DND-41 (cell line): ENCODE results near the gene SMIM28.
A peak's percentile ranks its signal among the peaks of the same experiment; 100 is the strongest.

Source experiments
- ATAC-seq: fragments of 200-7000 bp; cut with Tn5 transposase; 3 replicates; pipeline ENCODE4 v1.9.1; 2021; ENCODE audit warnings: low read depth; ENCODE audit not compliant: insufficient read depth
- DNase-seq: peaks from one replicate; pipeline ENCODE4 v3.0.0-alpha.2; 2020
- H2AFZ ChIP-seq: 2 replicates; pipeline ENCODE4 v1.6.0; 2012; ENCODE audit warnings: low read depth, low read length
- H3K27ac ChIP-seq: 2 replicates; pipeline ENCODE4 v1.5.1; 2012; ENCODE audit warnings: low read length, inconsistent platforms
- H3K27me3 ChIP-seq: fragments of 200-600 bp; sonication (generic); 2 replicates; pipeline ENCODE4 v1.6.0; 2012; ENCODE audit warnings: low read length, mild to moderate bottlenecking, inconsistent platforms; ENCODE audit not compliant: insufficient read depth, poor library complexity
- H3K36me3 ChIP-seq: 2 replicates; pipeline ENCODE4 v1.5.1; 2012; ENCODE audit warnings: low read length, inconsistent platforms; ENCODE audit not compliant: insufficient read depth
- H3K4me1 ChIP-seq: 2 replicates; pipeline ENCODE4 v1.5.1; 2012; ENCODE audit warnings: mild to moderate bottlenecking, low read length; ENCODE audit not compliant: insufficient read depth
- H3K4me2 ChIP-seq: 2 replicates; pipeline ENCODE4 v1.6.0; 2012; ENCODE audit warnings: mild to moderate bottlenecking, moderate library complexity, low read length, inconsistent platforms; ENCODE audit not compliant: insufficient read depth
- H3K4me3 ChIP-seq, 2 experiments: fragments of 200-600 bp in 1 of 2; shearing (Covaris generic) in 1 of 2; 2 replicates each; pipeline ENCODE4 v1.5.1; 2012 to 2016; ENCODE audit warnings: inconsistent platforms in 2 of 2, low read length in 2 of 2, mild to moderate bottlenecking in 2 of 2, low read depth in 1 of 2, moderate library complexity in 1 of 2
- H3K79me2 ChIP-seq: 2 replicates; pipeline ENCODE4 v1.6.0; 2012; ENCODE audit warnings: low read length, inconsistent platforms; ENCODE audit not compliant: insufficient read depth
- H3K9ac ChIP-seq: 2 replicates; pipeline ENCODE4 v1.6.0; 2012; ENCODE audit warnings: low read depth, mild to moderate bottlenecking, inconsistent platforms, low read length, moderate library complexity
- H3K9me3 ChIP-seq: 2 replicates; pipeline ENCODE4 v1.5.1; 2012; ENCODE audit warnings: low read length, moderate library complexity, mild to moderate bottlenecking, inconsistent platforms; ENCODE audit not compliant: insufficient read depth, severe bottlenecking
- H4K20me1 ChIP-seq: 2 replicates; pipeline ENCODE4 v1.6.0; 2012; ENCODE audit warnings: low read length; ENCODE audit not compliant: insufficient read depth
- EZH2 ChIP-seq: IDR thresholded peaks from 3 replicates; pipeline ENCODE4 v1.6.1; 2012; ENCODE audit warnings: borderline replicate concordance, low read depth, mild to moderate bottlenecking, moderate library complexity, low read length, inconsistent platforms; ENCODE audit not compliant: severe bottlenecking
- TF ChIP-seq, protein P1 (sequence below): IDR thresholded peaks from 2 replicates; pipeline ENCODE4 v1.5.1; 2012; ENCODE audit warnings: borderline replicate concordance, low read length, moderate library complexity, mild to moderate bottlenecking; ENCODE audit not compliant: poor library complexity, severe bottlenecking; ENCODE audit errors: extremely low read depth

SMIM28 gene

GRCh38 chr6:138428944-138429598, 51.4 kb downstream of the SMIM28 start:
- TF ChIP-seq EZH2, result no peak
- TF ChIP-seq, protein P1, sequence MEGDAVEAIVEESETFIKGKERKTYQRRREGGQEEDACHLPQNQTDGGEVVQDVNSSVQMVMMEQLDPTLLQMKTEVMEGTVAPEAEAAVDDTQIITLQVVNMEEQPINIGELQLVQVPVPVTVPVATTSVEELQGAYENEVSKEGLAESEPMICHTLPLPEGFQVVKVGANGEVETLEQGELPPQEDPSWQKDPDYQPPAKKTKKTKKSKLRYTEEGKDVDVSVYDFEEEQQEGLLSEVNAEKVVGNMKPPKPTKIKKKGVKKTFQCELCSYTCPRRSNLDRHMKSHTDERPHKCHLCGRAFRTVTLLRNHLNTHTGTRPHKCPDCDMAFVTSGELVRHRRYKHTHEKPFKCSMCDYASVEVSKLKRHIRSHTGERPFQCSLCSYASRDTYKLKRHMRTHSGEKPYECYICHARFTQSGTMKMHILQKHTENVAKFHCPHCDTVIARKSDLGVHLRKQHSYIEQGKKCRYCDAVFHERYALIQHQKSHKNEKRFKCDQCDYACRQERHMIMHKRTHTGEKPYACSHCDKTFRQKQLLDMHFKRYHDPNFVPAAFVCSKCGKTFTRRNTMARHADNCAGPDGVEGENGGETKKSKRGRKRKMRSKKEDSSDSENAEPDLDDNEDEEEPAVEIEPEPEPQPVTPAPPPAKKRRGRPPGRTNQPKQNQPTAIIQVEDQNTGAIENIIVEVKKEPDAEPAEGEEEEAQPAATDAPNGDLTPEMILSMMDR, result peak; percentile 69
- Histone ChIP-seq H3K36me3 (no peaks in the 10 kb centered on the region), H4K20me1 (no peaks in the 10 kb centered on the region), H3K79me2 (no peaks in the 10 kb centered on the region), H3K4me2 (no peak overlapping the region), H3K9ac (no peak overlapping the region), H3K4me3 (no peak overlapping the region), H3K9me3 (no peaks in the 10 kb centered on the region), H3K27me3 (no peaks in the 10 kb centered on the region), H3K4me1 (no peaks in the 10 kb centered on the region), H3K27ac (no peak overlapping the region), H2AFZ (no peak overlapping the region)
- no peak for DNase-seq
- ATAC-seq, result peak; percentile 54; the same call in 1 of the 3 replicates

DNA sequence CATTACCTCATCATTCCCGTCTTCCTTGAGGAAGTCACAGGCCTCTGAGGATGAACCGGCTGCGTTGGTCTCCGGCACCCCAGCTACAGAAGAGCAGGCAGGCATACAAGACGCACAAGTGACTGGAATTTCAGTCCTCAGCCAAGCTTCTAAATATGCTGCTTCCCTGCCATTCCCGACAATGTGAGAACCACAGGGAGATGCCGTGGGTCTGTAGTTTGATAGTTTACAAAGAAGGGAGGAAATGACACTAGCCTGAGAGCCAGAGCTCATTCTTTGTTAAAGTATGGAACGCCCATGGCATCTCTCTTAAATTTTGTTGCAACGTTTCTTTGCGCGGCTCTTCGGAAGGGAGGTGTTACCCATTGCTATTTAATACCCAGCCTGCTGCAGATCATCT, 52.1 kb downstream of the SMIM28 start:
- H4K20me1 ChIP-seq, result no peaks in the 10 kb centered on the region
- H3K4me2 ChIP-seq, result no peak overlapping the region
- DNase-seq (no peak), ATAC-seq (no peak)
- H3K9ac ChIP-seq, result no peak overlapping the region
- no peak overlapping the region for H3K4me3 ChIP-seq
- no peaks in the 10 kb centered on the region for H3K4me1 ChIP-seq
- no peaks in the 10 kb centered on the region for H3K36me3 ChIP-seq
- TF ChIP-seq EZH2, result no peak
- TF ChIP-seq, protein P1, result no peak
- no peak overlapping the region for H2AFZ ChIP-seq
- peaks cover 2% of the 10 kb centered on the region for H3K27me3 ChIP-seq
- no peaks in the 10 kb centered on the region for H3K79me2 ChIP-seq
- no peaks in the 10 kb centered on the region for H3K9me3 ChIP-seq
- H3K27ac ChIP-seq, result no peak overlapping the region

DNA sequence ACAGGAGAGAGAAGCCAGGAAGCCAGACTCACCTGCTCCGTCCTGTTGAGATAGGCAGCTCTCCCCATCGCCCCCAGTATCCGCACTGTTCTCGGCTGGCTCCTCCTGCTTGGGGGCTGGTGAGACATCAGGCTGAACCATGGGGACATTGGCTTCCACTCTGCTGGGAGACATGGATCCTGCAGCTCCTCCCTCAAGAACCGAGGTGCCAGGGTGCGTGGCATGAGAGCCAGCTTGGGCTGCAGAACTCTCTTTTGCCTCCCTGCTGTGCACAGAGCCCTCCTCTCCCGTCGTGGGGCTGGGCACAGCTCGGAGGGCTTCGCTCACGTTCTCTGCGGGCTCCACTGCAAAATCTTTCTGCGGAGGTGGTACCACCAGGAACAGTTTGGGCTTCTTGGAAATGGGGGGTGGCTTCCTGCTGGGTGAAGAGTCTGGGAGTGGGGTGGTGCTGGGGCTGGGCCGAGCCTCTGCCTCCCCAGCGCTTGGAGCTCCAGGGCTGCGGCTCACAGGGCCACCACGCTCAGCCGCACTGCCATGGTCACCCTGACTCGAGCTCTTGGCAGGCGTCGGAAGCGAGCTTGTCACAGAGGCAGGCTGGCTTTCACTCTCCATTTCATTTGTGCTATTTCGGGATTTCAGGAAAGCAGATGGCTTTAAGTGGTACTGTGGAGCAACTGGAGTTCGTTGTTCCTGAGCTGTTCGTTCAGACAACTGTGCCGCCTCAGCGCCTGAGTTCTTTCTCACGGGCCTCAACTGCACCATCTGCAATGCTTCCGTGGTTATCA, 52.8 kb downstream of the SMIM28 start:
- DNase-seq, result no peak
- no peaks in the 10 kb centered on the region for H3K9me3 ChIP-seq

More for the DNA sequence above, 52.8 kb downstream of the SMIM28 start:
- Histone ChIP-seq H3K36me3 (no peaks in the 10 kb centered on the region), H3K27ac (no peak overlapping the region), H3K4me3 (no peak overlapping the region), H3K4me2 (no peak overlapping the region), H2AFZ (no peak overlapping the region), H3K9ac (no peak overlapping the region), H4K20me1 (no peaks in the 10 kb centered on the region), H3K79me2 (no peaks in the 10 kb centered on the region), H3K27me3 (peaks cover 4% of the 10 kb centered on the region), H3K4me1 (no peaks in the 10 kb centered on the region)
- no peak for TF ChIP-seq EZH2
- TF ChIP-seq, protein P1, result no peak
- no peak for ATAC-seq
